NCI-H2227 (cell line): ENCODE data around the gene SYT6.

ENCODE experiments used
- DNase-seq: peaks from one replicate; lab custom pipeline; 2025; ENCODE audit not compliant: unreplicated experiment; lab: John Stamatoyannopoulos, UW

Gene SYT6, protein sequence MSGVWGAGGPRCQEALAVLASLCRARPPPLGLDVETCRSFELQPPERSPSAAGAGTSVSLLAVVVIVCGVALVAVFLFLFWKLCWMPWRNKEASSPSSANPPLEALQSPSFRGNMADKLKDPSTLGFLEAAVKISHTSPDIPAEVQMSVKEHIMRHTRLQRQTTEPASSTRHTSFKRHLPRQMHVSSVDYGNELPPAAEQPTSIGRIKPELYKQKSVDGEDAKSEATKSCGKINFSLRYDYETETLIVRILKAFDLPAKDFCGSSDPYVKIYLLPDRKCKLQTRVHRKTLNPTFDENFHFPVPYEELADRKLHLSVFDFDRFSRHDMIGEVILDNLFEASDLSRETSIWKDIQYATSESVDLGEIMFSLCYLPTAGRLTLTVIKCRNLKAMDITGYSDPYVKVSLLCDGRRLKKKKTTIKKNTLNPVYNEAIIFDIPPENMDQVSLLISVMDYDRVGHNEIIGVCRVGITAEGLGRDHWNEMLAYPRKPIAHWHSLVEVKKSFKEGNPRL

DNA sequence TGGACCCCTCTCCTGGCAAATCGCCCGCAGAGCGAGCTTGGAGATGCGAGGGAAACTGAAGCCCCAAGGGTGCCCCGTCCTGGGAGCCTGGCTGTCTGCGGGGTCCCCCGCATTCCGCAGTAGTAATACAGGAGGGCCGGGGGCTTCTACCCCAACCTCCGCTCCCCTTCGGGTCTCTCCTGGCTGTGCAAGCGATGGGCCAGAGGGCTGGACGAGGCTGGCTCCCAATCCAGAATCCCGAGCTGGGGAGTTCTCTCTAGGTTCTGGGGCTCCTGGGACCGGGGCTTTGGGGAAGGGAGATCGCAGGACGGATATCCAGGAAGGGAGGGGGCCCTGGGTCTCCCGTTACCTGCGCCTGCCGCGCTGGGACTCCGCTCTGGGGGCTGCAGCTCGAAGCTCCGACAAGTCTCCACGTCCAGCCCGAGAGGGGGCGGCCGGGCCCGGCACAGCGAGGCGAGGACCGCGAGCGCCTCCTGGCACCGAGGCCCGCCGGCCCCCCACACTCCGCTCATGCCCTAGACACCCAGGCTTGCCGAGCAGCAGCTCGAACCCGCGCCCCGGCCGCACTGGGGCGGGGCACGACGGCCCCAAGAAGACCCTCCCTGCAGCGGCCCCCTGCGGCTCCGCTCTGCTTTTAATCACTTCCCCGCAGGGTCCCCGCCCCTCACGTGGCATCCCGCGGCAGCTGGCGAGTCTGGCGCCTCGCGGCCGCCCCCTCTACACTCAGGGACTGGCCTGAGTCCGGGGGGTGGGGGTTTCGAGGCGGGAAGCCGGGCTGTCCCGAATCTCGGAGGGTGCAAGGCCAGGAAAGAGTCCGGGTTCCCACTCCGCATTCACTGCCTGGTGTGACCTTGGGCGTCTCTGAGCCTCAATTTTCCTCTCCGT lies at the start of gene SYT6:
SYT6 (minus strand) TSS at position 609 of the 885 bp plus-strand sequence; CDS start at position 512, 97 bp downstream.
- peak; percentile 12 for DNase-seq

DNA sequence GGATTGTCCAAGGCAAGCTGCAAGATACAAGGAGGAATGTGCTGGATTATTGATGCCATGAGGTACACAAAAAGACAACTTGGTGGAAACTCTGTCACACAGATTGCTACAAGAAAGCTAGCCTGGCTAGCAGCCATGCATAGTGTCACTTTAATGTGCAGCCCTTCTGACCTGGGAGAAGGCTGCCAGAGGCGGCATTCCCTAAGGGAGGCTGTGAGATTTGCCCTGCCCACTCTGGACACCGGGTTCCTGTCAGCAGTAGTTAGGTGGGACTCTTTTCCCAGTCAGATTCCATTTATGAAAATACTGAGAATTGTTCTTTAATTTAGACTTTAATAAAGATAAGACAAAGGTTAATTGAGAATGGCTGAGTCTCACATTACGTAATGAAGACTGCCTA lies 47.8 kb upstream of the SYT6 start:
- no peak for DNase-seq

DNA sequence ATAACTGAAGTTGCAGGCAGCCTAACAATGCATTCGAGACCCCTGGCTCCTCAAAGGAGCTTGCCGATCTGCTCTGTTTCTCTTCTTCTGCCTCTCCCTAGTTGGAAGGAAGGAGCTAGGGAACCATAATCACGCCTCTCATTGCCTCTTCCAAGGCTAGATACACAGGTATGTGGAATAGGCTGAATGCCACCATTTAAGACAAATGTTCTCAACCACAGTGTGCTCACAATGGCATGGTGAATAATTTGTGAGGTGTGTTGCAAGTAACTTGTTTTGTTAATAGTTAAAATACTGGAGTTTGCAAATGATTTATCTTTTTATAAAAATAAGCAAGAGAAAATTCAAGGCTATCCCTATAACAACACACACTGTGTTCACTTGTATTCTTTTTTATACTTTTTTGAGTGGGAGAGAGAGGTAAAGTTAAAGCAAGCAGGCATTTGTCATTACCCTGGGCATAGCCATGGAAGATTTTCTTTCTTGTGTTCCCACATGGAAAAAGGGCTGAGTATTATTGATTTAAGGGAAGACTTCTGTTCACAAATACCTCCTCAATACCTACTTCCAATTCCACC lies 45.4 kb upstream of the SYT6 start:
- DNase-seq = no peak

DNA sequence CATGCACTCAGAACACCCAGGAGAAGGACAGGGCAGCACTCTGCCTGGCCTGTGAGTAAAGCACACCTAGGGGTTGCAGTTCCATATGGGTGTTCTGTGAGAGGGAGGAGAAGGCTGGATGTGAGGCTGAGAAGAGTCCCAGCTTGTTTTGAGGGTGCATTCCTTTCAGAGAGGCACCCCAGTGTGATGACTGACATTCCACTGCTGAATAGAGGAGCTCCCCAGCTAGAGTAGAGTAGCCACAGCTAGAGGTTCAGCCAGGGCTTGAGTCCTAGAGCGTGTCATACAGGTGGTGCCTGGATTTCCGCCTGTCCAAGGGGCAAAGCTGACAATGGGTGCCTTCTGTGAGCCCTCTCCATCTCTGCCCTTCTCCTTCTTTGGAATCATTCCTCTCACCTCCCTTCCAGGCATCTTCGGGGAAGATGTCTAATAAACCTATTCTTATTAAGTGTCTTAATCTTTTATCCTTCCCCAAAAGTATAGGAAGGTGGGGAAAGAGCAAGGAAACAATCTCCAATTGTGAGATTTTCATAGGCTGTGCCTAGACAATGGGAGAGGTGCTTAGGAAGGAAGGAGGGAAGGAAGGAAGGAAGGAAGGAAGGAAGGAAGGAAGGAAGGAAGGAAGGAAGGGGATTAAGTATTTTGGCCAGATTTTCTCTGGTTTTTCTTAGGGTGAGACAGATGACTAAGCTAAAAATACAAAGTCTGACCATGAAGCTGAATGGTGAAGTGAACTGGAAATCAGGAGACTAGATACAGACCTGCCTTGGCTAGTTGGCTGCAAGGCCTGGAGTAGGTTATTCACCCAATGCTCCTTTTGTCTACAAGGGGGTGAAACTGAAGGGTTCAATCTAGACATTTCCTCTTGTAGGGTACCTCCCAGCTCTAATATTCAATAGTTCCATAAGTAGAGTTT lies 43.6 kb upstream of the SYT6 start:
- DNase-seq = no peak

DNA sequence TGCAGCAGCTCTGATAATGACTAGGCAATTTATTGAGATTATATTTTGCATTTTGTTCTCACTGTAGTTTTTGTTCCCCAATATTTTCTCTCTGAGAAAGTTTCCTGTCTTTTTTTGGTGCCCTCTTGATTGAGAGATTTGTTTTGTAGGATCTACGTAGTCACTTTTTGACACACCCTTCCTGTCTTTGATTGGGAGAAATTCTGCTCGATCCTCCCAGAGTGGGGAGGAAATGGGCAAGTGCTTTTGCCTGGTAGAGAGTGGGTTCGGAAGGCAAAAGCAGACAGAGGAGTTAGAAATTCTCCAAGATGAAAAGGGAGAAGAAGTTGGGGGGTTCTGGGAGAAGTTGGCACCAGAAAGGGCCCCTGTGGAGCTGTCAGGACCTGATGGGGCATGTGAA lies 42.1 kb upstream of the SYT6 start:
- no peak for DNase-seq

DNA sequence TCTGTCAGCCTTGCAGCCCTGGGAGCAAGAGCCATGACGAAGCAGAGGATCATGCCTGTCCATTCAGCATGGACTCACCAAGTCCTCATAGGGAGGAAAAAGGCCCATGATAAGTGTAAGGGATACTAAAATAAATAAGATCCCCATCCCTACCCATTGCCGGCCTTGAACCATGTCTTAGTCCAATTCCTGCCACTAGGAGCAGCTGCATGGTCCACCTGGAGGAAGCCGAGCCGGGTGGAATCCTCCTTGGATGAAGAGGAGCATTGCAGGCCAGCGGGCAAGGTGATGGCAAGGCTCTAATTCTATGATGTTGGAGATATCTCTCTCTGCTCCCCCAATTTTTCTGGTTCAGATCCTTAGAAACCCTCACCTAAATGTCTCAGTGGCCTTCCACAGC lies 38.7 kb upstream of the SYT6 start:
- DNase-seq = no peak

DNA sequence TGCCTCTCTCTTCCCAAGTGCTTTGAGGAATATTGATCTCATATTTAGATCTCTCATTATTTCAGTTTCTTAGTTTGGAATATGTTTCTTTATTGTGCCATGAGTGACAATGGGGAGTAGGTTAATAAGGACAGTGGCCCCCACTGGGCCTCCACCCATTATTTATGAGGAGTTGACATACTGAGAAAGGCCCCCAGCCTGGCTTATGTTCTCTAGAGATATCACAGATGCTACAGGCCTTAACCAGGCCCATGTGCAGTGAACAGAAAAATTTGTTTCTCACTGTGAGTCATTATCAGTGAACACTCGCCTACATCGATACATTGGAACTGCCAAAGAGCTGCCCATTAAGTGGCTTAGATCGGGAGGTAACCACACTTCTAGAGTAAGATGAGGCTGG lies 35.7 kb upstream of the SYT6 start:
- DNase-seq = no peak

DNA sequence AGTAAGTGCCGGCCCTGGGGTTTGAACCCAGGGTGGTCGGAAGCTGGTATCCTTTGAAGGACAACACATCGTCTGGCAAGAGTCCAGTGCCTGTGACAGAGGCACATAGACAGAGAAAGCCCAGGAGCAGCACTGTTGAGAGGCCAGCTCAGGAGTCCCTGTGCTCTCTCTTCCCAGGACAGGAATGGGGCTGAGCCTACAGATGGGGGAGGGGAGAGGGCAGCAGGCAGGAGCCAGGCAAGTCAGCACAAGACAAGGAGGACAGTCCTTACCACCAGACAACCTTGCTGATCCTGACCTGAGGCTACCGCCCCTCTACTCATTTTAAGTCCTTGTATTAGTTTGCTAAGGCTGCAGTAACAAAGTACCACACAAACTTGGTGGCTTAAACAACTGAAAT lies 27.7 kb upstream of the SYT6 start:
- DNase-seq = no peak

DNA sequence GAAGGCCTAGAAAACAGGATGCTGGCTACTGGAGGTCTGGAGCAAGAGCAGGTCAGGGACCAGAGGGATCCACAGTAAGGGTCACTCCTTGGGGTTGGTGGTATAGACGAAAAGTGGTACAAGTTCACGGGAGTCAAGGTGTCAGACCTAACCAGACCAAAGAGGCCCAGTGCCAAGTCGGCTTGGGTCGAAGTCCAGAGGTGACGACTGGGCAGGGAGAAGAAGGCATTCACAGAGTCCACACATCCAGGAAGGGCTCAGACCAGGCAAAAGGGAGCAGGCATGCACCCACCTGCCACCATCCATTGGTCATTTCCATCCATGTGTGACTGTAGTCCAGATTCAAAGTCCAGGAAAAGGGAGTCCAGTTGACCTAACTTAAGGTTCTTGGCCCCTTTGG lies 27.1 kb upstream of the SYT6 start:
- DNase-seq = no peak

DNA sequence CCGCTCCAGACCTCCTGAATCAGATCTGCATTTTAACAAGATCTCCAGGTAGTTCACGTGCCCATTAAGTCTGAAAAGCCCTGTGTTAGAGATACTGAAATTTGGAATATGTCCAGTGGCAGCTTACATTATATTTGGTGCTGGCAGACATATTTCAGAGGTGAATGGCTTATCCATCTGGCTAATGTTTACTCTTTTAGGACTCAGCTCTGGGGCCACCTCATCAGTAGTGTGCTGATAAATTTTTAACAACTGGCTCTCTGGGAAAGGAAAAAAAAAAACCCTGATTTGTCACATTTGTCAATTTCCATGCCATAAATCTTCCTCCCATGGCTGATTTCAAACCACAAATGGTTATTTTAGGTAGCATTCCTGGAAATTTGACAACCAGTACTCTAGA lies 25.3 kb upstream of the SYT6 start:
- DNase-seq = no peak

DNA sequence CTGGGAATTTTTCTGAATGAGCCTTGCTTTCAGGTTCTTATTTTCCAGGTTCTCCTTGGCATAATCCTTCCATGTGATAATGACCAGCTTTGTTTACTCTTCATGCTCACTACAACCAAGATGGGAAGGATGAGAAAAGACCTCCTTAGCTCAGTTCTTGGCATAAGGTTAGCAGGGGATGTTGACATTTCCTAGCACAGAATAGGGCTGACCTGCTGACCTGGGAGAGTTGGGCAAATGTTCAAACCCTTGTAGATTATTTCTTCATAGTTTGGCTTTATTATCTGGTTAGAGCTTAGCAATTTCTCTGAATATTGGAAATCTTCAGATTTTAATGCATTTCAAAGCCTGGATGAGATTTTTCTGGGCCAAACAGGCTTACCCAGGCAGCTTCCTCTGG lies 23.6 kb upstream of the SYT6 start:
- DNase-seq = no peak

DNA sequence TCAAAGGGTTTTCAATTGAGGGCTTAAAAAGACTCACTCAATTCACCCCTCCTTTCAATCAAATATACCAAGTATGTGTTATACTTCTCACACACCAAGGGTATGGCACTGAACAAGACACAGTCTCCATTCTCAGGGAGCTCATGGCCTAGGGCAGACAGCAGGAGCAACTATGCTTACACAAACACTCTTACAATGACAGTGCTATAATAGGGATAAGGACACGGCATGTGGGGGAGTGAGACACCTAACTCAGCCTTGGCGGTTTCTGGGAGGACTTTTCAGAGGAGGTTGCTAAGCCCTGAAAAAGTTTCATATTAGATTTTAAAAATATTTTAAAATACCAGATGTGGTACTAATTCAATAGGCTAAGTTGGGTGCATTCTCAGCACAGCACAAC lies 22.7 kb upstream of the SYT6 start:
- no peak for DNase-seq

DNA sequence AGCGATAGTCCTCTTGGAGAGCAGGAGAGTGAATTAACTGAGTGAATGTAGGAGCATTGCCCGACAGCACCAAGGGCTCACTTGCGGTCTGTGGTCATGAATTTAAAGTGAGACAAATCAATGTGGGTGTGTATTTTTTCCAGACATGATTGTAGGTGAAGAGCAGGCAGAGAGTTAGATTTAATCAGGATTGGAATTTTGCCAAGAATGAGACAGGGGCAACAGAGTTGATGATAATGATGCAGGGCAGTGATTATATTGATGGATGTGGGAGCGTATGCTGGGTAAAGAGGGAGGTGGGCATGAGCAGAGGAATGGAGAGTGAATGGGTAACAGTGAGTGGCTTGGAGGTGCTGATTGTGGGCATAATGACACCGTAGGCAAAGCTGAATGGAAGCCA lies 20.0 kb upstream of the SYT6 start:
- DNase-seq = peak; percentile 53

DNA sequence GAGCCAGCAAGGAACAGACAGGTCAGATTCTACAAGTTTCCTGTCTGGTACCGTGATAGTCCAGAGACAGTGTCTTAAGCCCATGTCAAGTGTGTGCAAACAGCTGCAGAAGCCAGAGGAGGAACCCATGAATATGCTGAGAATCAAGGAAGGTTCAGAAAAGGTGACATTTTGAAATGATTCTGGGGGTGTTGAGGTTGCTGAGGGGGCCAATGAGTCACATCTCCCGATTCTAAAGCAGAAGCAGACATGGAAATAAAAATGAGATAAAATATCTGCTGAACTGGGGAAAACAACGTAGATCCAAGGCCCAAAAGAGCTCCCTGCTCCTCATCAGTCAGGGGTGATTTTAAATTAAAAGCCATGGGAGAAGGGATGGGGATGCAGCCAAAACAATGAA lies 15.8 kb upstream of the SYT6 start:
- no peak for DNase-seq

DNA sequence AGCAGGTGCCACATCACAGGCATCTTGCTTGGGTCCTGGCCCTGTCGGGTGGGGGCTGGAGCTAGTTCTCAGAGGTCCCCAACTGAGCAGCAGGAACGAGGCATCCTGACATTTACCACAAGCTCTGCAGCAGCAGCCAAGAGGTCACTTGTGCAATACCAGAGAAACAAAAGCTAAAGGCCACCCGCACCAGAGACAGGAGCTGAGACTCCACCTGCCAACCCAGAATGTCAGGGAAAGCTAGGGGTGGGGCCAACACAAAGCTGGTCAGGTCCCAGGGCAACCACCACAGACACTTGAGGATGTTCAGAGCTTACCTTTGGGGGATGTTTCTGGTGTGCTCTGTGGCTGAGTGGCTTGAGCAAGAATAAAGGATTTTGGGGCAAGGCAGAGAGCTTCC lies 13.6 kb upstream of the SYT6 start:
- DNase-seq = no peak

DNA sequence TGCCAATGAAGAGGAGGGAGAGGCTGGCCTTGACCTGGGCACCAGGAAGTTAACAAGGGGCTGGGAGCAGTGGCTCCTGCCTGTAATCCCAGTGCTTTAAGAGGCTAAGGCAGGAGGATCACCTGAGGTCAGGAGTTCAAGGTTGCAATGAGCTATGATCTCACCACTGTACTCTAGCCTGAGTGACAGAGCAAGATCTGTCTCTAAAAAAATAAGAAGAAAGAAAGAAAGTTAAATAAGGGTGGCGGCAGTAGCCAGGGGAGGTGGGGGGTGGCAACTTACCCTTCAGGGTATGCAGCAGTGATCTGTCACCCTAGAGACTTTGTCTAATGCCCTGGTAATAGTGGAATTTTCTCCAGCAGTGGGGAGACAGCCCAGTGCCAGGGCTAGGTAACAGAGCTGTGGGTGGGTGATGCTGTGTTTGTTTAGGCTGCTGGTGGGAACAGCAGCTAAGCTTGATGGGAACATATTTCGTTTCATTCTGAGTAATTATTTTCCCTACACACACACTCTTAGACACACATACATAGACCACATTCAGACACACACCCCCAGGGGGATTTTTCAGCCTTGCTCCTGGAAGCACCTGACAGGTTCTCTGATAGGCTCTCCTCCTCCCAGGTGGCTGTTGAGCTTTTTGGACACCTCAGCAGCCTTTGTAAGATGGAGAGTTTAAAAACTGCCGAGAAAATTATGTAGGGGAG lies 11.3 kb upstream of the SYT6 start:
- DNase-seq = no peak

DNA sequence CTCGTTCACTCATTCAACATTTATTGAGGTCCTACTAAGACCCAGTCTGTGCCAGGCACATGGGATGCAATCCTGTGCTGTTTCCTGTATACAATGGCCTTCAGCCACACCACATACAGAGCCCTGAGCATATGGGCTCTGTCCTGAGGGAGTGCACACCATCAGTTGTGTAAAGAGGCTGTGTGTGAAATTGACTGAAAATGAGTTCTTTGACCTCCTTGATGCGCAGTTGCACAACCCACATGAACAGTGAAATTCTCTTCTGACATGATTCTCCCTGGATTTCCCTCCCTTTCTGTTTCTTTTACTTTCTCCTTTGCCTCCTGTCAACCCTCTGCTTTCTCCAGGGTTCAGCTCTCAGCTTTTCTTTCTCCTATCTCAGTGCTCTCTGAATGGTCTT lies 6.3 kb upstream of the SYT6 start:
- no peak for DNase-seq

DNA sequence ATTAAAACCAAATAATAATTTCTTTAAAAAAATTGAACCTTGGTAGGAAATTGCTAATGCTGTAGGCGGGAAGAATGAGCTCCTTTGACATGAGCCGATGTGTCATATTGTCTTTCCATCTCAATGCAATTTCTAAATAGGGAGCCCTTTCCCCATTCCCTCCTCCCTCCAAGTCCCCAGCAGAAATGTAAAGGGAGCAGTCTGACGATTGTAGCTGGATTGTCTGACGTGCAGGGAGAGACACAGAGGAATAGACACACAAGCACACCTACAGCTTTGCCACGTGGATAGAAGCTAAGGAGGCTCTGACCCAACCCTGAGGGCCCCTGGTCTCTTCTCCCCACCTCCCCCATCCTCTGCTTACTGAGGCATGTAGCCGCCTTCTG lies 3.6 kb upstream of the SYT6 start:
- no peak for DNase-seq

DNA sequence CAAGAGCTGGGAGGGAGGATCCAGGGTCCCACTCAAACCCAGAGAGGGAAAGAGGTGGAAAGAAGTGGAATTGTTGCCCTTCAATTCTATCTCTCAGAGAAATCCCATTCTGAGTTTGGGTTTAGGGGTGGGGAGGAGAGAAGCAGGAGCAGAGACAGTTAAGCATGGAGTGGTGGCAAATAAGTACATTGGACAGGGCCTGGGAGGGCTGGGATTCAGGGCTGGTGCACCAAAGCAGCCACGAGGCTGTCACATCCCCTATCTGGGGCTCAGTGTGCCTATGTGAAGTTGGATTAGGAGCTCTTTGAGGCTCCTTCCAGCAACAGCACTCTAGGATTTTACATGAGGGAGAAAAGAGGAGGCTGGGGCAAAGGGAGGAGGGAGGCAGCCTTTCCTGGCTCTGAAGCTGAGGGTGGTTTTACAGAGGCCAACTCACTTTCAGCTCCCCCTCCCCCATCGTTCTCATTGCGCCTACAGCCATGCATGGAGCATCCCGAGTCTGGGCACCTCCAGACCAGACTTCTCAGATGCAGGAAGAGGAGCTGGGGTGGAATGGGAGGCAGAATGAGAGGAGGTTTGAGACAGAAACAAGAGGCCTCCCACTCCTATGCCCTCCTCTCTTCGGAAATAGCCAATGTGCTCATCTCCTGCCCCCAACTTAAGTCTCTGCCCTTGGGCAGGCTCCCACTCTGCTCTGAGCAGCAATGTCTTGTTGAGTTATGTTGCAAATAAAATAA lies 3.0 kb upstream of the SYT6 start:
- no peak for DNase-seq
